ENCODE measurements around the gene CARD8.
A peak's percentile ranks its signal among the peaks of the same experiment; 100 is the strongest.

GRCh38 chr19:48249502-48250014 is 6.2 kb downstream of the CARD8 start:
- TF ChIP-seq CTCF (IDR thresholded peaks at IDR 0.05) (no peak), POLR2A (IDR thresholded peaks at IDR 0.05) (peak; percentile 50), POLR2AphosphoS5 (IDR thresholded peaks at IDR 0.05) (peak; percentile 51 to 63 (median 53)), EP300 (IDR thresholded peaks at IDR 0.05; ENCODE audit: low read depth) (no peak)

Measured in transverse colon (tissue), 4 donors.